Osteoblast (primary cell): Measurements from ENCODE around the gene GPR61. TPM values are rescaled to one million over a fixed set of nuclear protein-coding genes. Genes with fewer than 3 reads are reported as not detected.

Experiments
- DNase-seq: peaks from one replicate; pipeline ENCODE4 v3.0.0; 2011; ENCODE audit warnings: low spot score, mixed read lengths; ENCODE audit not compliant: insufficient read length; ENCODE audit errors: missing footprints
- H2AFZ ChIP-seq: 2 replicates; pipeline ENCODE4 v1.6.0; 2011; ENCODE audit warnings: mild to moderate bottlenecking, low read length
- H3K27ac ChIP-seq: 2 replicates; pipeline ENCODE4 v1.5.1; 2011; ENCODE audit warnings: mild to moderate bottlenecking, low read depth, low read length, moderate library complexity
- H3K27me3 ChIP-seq: 2 replicates; pipeline ENCODE4 v1.6.0; 2012; ENCODE audit warnings: mild to moderate bottlenecking, control low read depth, inconsistent platforms, low read length, moderate library complexity; ENCODE audit not compliant: insufficient read depth
- H3K36me3 ChIP-seq: 2 replicates; pipeline ENCODE4 v1.5.1; 2011; ENCODE audit warnings: mild to moderate bottlenecking, low read length, control low read depth, moderate library complexity; ENCODE audit not compliant: insufficient read depth
- H3K4me1 ChIP-seq: 2 replicates; pipeline ENCODE4 v1.5.1; 2011; ENCODE audit warnings: mild to moderate bottlenecking, low read length, control low read depth, moderate library complexity; ENCODE audit not compliant: insufficient read depth
- H3K4me2 ChIP-seq: 2 replicates; pipeline ENCODE4 v1.6.0; 2011; ENCODE audit warnings: mild to moderate bottlenecking, low read length; ENCODE audit not compliant: insufficient read depth
- H3K4me3 ChIP-seq: fragments of 200-600 bp; sonication (generic); 3 replicates; pipeline ENCODE4 v1.5.1; 2012; ENCODE audit warnings: mild to moderate bottlenecking, low read length, inconsistent platforms; ENCODE audit not compliant: insufficient read depth
- H3K79me2 ChIP-seq: 2 replicates; pipeline ENCODE4 v1.6.0; 2012; ENCODE audit warnings: mild to moderate bottlenecking, low read length, control low read depth, inconsistent platforms; ENCODE audit not compliant: insufficient read depth
- H3K9me3 ChIP-seq: 2 replicates; pipeline ENCODE4 v1.5.1; 2011; ENCODE audit warnings: low read depth, low read length, control low read depth
- H4K20me1 ChIP-seq: 2 replicates; pipeline ENCODE4 v1.6.0; 2012; ENCODE audit warnings: mild to moderate bottlenecking, low read length, control low read depth; ENCODE audit not compliant: insufficient read depth
- CTCF ChIP-seq: IDR thresholded peaks from 2 replicates; pipeline ENCODE4 v1.5.1; 2011; ENCODE audit warnings: mild to moderate bottlenecking, low read depth, low read length, moderate library complexity; ENCODE audit errors: extremely low read depth
- total RNA-seq: library from RNA; depleted of rRNA; stranded (reverse); fragments of >200 nt; gene quantifications from 2 replicates; pipeline ENCODE4 v1.2.3, GENCODE V29; 2012

GPR61 gene
- total RNA-seq, 1 donor = not detected

GRCh38 chr1:109543988-109544735 lies 4.5 kb downstream of the GPR61 start:
- H3K27me3 ChIP-seq = no peaks in the 10 kb centered on the region
- no peak overlapping the region for H3K4me2 ChIP-seq
- no peak for DNase-seq
- no peak overlapping the region for H3K4me3 ChIP-seq
- no peak overlapping the region for H2AFZ ChIP-seq
- H3K9me3 ChIP-seq = no peaks in the 10 kb centered on the region
- no peaks in the 10 kb centered on the region for H3K36me3 ChIP-seq
- no peak for TF ChIP-seq CTCF
- H3K4me1 ChIP-seq = peaks cover 23% of the 10 kb centered on the region
- H4K20me1 ChIP-seq = peaks cover 2% of the 10 kb centered on the region
- no peak overlapping the region for H3K27ac ChIP-seq
- peaks cover 23% of the 10 kb centered on the region for H3K79me2 ChIP-seq

DNA sequence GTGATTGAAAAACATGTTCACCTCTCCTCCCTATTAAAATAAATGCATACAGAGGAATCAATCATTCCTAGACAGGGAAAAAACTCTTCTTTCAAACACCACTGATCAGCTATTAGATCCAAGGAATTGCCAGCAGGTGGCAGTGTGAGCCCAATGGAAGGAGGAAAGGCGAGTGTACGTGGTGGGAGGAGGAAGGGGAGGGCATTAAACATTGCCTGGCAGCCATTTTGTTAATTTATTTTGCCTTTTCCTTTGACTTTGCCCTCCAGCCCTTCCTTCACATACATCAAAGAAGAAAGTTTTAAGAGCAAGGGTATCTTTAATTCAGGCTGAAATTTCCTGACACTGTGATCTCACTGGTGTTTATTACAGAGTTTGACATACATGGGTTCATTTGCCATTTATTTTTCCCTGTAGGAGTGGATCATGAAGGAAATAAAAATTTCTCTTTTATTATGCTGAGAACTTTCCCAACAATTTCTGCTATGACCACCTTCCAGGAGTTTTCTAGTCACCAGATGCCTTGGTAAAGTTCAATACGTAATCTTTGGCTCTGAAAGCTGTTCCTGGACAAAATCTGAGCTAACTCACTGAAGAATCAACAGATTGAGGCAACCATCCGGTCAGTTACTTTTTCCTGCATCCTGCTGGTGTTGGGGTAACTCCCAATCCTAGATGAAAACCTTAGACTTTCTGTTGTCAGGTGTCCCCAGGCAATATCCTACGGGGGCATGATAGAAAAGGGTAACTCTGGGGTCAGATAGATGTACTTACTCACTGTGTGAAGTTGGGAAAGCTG lies 6.8 kb downstream of the GPR61 start:
- Histone ChIP-seq H3K27me3 (no peaks in the 10 kb centered on the region), H4K20me1 (peaks cover 23% of the 10 kb centered on the region), H3K4me3 (peak overlapping the region; percentile 97), H3K4me2 (peak overlapping the region; percentile 90), H3K27ac (peak overlapping the region; percentile 95), H3K4me1 (peaks cover 29% of the 10 kb centered on the region), H2AFZ (peak overlapping the region; percentile 80), H3K36me3 (no peaks in the 10 kb centered on the region), H3K79me2 (peaks cover 46% of the 10 kb centered on the region), H3K9me3 (no peaks in the 10 kb centered on the region)
- peak; percentile 92 for TF ChIP-seq CTCF
- peak; percentile 97 for DNase-seq

DNA sequence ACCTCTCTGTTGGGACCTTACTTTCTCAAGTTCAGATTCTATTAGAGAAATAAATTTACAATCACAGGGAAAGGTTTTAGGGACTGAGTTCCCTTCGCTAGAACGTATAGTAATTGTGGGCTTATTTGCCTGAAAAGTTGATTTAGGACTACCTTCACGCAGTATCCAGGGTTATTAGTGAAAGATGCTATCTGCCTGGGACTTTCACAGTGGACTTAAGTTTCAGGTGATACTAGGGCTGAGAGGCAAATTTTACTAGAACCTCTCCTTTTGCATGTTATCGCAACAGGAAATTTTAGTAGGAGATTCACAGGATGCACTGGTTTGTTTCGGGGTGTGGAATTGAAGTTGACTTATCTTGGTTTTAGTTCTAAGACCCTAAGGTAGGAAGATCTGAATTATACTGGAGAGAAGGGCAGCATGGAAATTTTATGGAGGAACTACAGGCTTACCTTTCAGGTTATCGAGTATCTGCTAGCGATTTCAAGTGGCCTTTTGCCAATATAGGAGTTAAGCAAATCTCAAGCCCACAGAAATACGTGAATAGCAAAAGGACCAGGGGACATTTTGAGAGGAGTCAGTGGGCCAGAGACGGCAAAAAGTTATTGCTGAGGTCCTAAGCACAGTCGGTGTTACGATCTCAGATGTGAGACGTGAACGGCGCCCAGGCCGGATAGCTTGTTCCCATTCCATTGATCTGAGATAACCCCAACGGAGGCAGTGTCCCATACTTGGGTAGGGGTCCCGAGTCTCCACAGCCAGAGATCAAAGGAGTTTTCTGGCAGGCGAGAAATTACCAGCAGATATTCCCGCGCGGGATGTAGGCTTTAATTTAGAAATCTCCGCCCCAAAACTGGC lies 8.0 kb downstream of the GPR61 start:
- Histone ChIP-seq H4K20me1 (peaks cover 32% of the 10 kb centered on the region), H3K4me2 (peak overlapping the region; percentile 90), H3K79me2 (peaks cover 58% of the 10 kb centered on the region), H3K4me1 (peaks cover 23% of the 10 kb centered on the region), H2AFZ (peak overlapping the region; percentile 93), H3K27me3 (no peaks in the 10 kb centered on the region), H3K36me3 (no peaks in the 10 kb centered on the region), H3K9me3 (no peaks in the 10 kb centered on the region), H3K27ac (peak overlapping the region; percentile 95), H3K4me3 (peak overlapping the region; percentile 97)
- peak; percentile 56 for DNase-seq
- no peak for TF ChIP-seq CTCF
